ENCODE data around the gene LMAN2.
A peak's percentile ranks its signal among the peaks of the same experiment; 100 is the strongest.
"Not testable (repeated sequence)": the region's sequence is repeated elsewhere in the genome, so short reads cannot be mapped to it uniquely, and the experiment has no call there.

The LMAN2 gene

GRCh38 chr5:177344891-177345290 is 6.6 kb downstream of the LMAN2 start:
- DNase-seq: no peak

DNA sequence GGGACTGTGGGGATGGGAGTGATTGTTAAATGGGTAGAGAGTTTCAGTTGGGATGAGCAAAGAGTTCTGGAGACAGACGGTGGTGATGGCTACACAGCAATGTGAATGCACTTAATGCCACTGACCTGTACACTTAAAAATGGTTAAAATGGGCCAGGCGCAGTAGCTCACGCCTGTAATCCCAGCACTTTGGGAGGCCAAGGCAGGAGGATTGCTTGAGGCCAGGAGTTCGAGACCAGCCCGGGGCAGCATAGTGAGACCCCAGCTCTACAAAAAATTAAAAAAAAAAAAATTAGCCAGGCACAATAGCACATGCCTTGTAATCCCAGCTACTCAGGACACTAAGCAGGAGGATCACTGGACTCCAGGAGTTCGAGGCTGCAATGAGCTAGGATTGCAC is 7.7 kb downstream of the LMAN2 start:
- DNase-seq: no peak

- not testable (repeated sequence) for DNase-seq
Measured at GRCh38 chr5:177343000-177343399, 8.5 kb downstream of the LMAN2 start.

DNA sequence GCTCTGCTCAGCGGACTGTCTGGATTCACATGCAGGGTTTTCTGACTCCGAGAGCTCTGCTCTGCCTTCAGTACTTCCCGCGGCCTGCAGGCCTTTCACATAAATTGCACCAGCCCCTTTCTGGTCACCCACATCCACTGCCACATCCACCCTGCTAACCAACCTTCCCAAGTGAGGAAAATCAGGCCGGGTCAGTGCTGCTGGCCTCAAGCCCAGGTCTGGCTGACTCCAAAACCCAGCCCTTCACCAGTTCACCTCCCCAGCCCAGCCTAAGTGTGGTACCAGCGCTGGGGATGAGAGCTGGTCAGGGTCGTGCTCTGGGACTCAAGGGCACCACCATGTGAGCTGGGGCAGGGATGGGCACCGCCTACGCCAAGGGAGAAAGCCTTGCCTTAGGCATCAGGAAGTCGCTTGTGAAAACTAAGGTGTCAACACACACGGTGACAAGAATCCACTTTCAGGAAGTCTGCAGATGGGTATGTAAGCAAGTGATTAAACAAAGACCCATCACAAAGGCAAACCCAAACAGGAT is 12.3 kb downstream of the LMAN2 start:
- DNase-seq: no peak

DNA sequence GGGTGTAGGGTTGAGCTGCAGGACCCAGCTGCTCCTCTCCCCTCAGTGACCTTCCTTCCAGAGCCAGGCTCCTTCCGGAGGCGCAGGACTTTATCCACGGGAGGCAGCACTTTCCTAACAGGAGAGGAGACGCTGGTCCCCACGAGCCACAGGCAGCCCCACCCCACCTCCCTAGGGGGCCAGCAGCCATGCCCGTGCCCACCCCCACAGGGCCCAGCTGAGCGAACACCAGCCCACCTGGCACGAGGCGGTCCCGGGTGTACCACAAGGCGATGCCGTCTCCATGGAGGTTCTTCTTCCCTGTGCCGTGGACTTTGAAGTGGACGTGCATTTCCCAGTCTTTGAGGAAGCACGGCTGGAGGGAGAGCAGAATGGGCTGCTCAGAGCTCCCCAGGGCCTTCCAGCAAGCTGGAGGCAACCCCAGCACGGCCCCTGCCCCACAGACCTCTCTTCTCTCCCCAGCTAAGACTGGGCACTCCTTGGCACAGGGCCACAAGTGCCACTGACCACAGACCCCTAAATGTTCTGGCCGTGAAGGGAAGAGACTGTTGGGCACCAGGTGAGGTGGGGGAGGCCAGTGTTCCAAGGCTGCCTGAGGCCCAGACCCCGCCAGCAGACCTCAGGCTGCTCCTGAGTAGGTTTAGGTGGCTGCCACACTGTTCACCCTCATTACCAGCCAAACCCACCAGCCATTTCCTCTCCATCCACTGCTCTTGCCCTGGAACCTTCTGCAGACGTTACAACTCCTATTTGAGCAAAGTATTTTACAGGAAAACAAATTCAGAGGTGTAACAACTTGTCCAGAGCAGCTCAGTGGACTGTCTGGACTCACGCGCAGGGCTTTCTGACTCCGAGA is 13.0 kb downstream of the LMAN2 start:
- no peak for DNase-seq

DNA sequence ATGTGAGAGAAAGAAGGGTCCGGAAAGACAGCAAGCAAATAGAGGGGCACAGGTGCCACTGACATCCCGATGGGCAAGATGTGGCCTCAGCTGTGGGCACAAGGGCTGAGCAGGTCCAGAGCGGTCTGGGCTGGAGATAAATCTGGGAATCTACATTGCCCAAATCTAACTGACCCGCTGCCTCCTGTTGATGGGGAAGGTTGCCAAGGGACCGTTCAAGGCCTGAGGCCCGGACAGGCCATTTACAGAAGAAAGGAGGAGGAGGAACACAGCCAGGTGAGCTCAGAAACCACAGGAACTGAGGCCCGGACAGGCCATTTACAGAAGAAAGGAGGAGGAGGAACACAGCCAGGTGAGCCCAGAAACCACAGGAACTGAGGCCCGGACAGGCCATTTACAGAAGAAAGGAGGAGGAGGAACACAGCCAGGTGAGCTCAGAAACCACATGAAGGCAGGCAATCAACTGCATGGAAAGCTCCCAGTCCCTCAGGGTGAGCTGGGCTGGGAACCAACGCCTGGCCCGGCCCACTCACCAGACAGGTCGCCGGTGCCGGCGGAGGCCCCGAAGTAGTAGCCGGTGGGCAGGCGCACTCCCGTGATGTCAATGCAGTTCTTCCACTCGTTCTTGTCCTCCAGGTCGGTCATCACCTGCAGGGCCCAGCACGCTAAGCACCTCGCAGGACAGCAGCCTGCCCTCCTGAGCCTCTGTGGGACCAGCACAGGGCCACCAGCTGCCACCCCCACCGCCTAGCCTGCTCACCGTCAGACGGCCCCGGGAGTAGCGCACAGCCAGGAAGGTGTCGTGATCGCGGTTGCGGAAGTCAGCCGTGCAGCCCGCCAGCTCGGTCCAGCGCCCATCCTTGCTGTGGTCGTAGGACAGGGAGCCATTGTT is 14.6 kb downstream of the LMAN2 start:
- DNase-seq: no peak

DNA sequence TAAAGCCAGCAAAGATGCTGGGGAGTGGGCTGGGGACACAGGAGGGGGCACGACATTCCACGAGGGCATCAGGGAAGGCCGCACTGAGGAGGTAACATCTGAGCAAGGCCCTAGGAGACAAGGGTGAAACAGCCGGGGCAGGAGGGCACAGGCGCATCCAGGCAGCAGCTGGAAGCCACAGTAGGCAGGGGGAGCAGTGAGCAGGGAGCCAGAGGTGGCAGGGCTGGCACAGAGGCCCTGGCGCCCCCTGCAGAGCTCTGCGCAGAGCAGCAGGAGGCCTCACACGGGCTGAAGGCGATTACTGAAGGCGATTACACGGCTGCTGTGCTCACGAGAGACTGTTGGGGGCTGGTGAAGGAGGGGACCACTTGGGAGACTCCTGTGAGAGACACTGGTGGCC is 15.4 kb downstream of the LMAN2 start:
- DNase-seq: peak; percentile 23

- DNase-seq: no peak
Measured at GRCh38 chr5:177335701-177336065, 15.8 kb downstream of the LMAN2 start.

DNA sequence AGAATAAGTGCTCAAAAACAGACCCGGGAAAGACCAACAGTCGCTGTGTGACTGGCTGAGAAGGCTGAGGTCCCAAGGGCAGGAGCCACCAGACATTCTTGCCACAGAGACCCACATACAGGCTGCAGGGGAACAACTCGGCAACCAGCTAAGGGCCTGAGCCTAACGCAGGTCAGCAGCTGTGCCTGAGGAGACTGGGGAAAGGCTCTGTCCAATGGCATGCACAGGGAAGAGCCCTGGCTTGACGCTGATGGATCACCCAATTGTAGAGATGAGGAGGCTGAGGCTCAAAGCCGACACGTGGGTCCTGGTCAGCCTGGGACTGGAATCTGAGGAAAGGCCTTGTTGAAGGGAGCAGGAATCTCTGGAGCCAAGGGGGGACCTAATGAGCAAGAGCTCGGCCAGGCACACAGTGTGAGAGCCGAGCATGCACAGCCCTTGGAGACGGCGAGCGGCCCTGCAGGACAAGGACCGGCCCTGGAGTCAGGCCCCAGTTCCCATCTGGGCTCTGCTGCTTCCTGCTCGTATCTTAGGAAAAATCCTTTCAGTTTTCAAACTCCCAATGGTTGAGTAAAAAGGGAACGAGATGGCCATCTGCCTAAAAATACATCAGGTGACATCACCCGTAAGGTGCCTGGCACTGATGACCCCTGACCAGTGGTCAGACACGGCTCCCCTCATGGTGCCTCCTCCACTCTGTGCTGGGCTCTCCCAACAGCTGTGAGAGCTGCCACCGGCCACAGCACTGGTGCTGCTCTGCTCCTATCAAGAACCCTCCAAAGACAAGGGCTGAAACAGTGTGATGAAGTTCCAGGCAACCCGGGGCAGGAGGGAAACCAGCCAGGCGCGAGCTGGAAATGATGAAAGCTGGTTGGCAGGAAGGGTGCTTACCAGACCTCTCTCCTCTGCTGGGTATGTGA is 16.4 kb downstream of the LMAN2 start:
- no peak for DNase-seq

GRCh38 chr5:177334155-177334551 is 17.3 kb downstream of the LMAN2 start:
- DNase-seq: no peak

DNA sequence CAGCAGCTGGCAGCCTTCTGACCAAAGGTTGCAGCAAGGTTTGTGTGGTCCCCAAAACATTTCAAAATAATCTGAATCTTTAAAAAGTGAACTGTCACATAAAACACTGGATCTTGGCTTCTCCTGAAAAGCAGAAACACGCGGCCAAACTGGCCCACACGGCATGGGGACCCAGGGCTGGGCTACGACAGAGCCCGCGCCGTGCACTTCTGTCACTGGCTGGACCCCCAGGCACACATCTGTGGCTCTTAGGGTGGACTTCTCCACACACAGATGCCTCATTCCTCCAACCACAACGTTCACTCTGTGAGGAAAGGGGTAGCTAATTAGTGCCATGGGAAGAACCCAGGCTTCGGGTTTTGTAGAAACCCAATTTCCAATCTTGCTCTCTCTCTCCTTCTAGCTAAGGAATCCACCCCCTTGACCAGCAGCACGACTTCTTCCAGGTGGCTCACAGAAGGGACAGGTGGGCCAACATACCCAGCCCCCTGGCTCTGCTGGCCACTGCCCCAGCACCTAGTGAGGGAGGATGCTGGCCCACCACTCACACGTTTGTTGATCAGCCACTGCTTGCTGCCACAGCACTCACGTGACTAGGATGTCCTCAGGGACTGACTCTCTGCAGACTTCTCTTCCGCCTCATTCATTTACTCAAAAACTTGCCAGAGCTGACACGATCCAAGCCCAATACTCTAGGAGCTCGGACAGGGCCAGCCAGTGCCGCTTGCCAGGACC is 17.9 kb downstream of the LMAN2 start:
- no peak for DNase-seq

DNA sequence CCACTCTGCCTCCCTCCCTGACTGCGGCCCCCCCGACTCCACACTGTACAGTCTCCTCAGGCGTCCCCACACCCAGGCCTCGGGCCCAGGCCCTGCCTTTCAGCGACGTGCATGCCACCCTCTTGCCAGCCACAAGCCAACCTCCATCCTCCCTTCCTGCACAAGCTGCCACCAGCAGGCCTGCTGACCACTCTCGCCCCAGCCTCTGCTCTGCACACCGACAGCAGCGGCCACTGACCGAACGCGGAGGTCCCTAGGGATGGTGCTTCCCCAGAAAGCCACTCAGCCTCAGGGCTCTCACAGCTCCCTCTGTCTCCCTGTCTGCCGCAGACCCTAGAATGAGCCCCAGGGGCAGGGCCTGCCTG is 18.6 kb downstream of the LMAN2 start:
- DNase-seq: no peak

DNA sequence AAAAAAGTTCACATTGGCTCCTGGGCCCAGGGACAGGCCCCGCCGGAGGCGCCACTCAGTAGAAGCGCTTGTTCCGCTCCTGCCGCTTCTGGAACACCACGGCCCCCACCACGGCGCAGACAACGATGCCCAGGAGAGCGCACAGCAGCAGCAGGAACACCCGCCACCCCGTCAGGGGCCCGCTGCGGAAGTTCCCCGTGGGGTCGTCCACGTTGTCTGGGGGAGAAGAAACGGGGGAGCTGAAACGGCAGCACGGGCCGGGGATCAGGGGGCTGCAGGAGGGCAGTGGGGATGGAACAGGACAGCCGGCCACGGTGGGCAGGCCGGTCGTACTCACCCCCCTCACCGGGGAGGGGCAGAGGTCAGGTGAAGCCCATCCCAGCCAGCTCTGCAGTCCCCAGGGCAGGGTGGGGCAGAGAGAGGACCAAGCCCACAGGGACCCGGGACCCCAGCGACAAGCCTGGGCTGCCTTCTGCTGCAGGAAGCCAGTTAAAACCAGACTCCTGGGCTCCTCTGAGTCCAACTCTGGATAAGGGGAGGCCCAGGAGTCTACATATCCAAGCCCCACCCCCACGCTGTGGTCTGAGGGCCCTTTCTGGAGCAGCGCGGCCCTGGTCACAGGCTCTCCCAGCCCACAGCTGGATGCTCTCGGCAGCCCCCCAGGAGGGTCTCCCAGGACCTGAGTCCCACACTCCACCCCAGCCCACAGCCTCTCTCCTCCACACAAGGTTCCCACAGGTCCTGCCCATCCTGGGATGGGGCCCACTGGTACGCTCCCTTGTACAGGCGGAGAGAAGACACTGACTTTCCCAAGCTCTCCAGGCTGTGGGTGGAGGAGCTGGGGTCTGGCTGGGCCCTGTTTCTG is 19.2 kb downstream of the LMAN2 start:
- DNase-seq: no peak

DNA sequence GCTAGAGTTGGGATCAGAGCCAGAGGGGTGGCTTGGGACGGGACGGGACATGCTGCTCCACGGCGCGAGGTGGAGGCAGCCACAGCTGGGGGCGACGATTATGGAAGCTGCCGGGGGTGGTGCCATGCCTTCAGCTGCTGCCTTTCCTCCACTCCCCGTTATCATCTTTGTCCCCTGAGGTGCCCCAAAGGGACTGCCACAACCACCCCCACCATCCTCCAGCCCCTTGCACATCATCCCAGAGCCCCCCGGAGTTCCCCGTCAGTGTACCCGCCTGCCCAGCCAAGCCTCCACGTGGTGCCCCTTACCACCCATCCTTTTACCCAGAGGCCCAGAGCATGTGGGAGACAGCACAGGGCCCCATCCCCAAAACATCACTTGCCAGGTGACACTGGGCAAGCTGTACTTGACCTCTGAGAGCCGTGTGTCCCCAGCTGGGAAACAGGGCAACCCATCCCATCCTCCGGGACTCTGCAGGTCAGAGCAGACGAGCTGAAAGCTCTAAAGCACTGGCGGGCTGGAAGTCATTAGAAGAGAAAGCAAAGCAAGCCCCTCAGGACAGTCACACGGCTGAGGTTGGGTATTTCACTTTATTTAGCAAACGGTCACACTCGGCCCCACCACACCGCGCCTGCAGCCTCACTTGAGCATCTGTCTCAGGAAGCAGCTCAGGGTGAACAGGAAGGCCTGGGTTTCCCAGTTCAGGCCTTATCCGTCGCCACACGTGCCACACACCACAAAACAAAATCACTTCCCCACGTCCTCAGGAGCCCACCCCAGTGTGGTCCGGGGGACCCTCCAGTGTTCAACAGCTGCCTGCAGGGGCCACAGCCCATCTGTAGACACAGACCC is 20.3 kb downstream of the LMAN2 start:
- no peak for DNase-seq

DNA sequence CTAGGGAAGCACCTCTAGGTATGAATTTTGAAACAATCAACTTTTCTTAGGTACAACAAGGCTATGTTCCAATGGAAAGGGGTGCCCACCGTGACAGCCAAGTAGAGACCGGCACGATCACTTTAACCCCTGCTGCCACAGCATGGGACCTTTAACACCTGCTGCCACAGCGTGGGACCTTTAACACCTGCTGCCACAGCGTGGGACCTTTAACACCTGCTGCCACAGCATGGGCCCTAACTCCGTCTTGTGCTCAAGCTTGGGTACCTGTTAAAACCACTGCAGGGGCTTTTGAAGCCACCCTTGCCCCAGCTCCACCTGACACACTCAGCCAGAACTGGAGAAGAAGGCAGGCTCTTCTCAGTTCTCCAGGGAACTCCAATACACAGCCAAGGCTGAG is 21.6 kb downstream of the LMAN2 start:
- no peak for DNase-seq

DNA sequence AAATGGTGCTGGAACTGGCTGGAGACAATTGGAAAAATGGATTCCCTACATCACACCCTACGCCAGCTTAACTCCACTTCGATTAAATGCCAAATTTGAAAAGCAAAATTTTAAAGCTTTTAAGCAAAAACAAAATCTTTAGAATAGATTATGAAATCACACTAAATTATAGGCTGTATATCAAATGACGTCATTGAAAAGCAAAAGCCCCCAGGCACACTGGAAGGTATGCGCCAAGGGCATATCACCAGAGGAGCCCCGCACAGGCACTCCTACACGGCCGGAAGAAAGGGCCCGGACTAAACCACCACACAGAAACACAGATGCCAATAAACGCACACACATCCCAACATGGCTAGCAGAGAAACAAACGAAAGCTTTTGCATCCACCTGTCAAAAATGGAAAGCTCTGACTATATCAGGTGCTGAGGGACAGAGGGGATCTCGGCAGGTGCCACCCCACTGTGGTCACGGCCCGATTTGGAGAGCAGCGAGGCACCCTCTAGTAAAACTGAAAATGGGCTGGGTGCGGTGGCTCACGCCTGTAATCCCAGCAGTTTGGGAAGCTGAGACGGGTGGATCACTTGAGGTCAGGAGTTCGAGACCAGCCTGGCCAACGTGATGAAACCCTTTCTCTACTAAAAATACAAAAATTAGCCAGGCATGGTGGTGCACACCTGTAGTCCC is 22.8 kb downstream of the LMAN2 start:
- no peak for DNase-seq

DNA sequence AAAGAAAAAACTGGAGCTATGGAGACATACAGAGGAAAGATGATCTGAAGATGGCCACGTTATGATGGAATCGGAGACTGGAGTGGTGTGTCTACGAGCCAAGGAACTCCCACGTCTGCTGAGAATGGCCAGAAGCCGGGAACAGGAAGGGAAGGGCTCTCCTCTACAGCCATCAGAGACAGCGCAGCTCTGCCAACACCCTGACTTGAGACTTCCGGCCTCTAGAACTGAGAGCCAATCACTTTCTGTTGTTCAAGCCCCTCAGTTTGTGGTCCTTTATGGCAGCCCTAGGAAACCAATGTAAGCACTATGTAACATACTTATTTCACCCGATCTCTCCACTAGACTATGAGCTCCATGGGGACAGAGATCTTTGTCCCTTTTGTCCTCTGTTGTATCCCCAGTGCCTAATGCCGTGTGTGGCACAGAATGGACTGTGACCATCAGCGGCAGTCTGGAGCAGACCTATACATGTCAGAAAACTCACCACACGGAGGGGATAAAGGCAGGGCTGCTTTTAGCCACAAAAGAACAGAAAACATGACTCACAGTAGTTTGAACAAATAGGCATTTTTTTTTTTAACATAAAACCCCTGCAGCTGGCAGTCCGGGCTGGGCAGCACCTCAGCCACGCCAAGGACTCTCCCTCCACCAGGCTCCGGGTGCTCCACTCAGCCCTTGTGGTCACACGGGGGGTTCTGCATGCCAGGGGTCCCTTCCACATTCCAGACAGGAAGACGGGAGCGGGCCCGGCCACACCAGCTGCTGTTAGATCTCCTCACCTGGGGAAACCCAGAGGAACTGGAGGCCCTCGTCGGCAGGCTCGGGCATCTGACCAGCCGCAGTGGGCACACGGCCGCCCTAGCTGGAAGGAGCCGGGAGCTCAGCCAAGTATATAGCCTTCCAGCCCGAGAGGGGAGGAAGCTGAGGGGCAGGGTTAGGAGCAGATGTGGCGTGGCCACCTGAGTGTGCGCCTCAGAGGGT is 23.6 kb downstream of the LMAN2 start:
- peak; percentile 34 for DNase-seq

GRCh38 chr5:177325868-177326381 is 25.5 kb downstream of the LMAN2 start:
- no peak for DNase-seq
